Medulla oblongata (tissue), 1 donor: ENCODE results near the gene CETN2.
A peak's percentile ranks its signal among the peaks of the same experiment; 100 is the strongest.
"Not testable (repeated sequence)": the region's sequence is repeated elsewhere in the genome, so short reads cannot be mapped to it uniquely, and the experiment has no call there.

ENCODE experiments used
- DNase-seq: peaks from one replicate; pipeline ENCODE4 v3.0.0-alpha.2; 2015; ENCODE audit errors: extremely low spot score

CETN2 gene

GRCh38 chrX:152830312-152831305 is at the start of gene CETN2, which contains the start of gene NSDHL:
CETN2 (minus strand) TSS chrX:152830757; CDS start chrX:152830710, 47 bp downstream.
NSDHL (plus strand) TSS chrX:152831063; CDS start chrX:152846325, 15,262 bp downstream.
- peak; percentile 96 for DNase-seq

DNA sequence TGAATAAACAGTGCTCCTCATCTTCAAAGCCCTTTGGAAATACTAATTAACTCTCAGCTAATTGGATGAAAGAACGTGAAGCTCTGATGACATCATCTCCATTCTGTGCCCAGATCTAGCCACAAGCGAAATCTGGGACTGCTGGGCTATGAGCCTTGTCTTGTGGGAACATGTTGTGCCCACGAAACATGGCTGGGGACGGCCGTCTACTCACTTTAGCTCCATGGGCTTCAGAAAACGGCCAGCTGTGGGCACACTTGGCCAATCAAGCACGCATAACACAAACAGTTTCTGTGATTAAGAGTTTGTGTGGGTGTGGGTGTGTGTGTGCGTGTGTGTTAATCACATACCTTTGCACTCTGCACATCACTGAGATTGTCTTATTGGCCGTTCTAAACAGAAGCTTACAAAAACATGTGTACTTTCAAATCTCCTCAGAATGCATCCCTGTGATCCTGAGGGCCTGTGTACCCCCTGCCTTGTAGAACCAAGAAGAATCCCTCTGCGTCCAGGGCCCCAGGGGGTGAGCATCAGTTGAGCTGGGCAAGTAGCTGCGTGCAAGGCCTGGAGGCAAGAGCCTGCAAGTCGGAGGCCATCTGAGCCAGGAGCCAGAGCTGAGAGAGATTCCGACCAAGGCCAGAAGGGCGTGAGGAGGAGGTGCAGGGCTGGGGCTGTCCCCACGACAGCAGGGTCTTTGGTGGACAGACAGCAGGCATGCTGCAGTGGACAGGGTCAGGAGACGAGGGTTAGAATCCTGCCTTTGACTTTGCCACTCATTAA is 48.6 kb upstream of the CETN2 start:
- peak; percentile 2 for DNase-seq

GRCh38 chrX:152876931-152877840 is 46.6 kb upstream of the CETN2 start:
- DNase-seq: no peak

- no peak for DNase-seq
These were observed 42.8 kb upstream of the CETN2 start for GRCh38 chrX:152873361-152873760.

- DNase-seq: no peak
These were observed 42.0 kb upstream of the CETN2 start for GRCh38 chrX:152872522-152872921.

GRCh38 chrX:152871260-152871659 is 40.7 kb upstream of the CETN2 start:
- no peak for DNase-seq

- no peak for DNase-seq
These were observed 39.4 kb upstream of the CETN2 start for GRCh38 chrX:152869972-152870371.

DNA sequence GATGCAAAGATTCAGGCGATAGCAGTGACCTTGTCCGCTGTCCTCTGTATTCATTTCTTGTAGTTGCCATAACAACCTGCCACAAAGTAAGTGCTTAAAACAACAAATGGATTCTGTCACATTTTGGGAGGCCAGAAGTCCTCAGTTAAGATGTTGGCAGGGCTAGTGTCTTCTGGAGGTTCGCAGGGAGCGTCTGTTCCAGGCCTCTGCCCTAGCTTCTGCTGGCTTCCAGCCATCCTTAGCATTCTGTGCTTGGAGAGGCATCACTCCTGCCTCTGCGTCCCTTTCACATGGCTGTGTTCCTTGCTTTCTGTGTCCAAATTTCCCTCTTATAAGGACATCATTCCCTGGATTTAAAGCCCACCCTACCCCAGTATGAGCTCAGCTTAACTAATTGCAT is 35.8 kb upstream of the CETN2 start:
- DNase-seq: no peak

GRCh38 chrX:152865232-152865920 is 34.8 kb upstream of the CETN2 start:
- no peak for DNase-seq

GRCh38 chrX:152861826-152862225 is 31.3 kb upstream of the CETN2 start:
- no peak for DNase-seq

GRCh38 chrX:152861116-152861515 is 30.6 kb upstream of the CETN2 start:
- no peak for DNase-seq

DNA sequence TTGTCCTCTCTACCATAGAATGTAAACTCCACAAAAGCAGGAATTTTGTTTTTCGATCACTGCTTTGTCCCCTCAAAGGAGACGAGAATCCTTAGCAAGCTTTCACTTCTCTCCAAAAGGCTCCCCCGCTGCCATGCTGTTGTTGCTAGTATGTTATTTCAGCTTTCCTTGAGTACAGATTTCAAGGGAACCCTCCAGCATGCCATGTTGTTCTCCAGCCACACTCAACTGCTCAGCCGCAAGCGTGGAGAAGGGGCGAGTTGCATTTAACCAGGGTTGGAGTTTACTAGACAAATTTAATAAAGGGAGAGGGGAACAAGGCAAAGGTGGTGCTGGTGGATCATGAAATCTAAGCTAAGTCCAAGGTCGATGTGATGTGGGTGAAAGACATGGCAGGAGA is 23.4 kb upstream of the CETN2 start:
- DNase-seq: no peak

DNA sequence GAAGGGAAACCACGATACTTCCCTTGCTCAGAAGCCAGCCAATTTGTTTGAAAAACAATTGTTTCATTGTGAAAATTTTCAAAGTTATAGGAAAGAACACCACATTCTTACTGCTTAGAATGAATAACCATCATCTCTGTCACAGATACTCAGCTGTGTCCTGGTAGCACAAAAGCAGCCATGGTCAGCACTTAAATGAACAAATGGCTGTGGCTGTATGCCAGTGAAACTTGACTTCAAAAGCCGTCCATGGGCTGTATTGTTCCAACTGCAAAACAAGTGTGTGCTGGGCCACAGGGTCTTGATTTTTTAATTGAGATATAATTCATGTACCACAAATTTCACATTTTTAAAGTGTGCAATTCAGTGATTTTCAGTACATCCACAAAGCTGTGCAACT is 19.9 kb upstream of the CETN2 start:
- DNase-seq: peak; percentile 49

DNA sequence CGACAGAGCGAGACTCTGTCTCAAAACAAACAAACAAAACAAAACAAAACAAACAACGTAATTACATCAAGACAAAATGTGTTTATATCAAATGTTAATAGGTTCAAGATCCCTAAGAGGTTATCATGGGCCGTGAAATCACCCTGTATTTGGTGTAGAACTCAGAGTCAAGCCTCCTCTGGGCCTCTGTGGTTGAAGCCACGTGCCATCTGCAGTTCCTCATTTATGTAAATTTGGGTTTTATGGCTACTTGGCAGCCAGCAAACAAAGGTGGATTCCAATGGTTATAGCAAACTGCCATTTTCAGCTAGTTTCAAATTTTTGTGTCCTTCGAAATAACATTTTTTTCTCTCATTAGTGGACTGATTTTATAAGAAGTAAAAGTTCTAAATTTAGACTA is 16.7 kb upstream of the CETN2 start:
- no peak for DNase-seq

DNA sequence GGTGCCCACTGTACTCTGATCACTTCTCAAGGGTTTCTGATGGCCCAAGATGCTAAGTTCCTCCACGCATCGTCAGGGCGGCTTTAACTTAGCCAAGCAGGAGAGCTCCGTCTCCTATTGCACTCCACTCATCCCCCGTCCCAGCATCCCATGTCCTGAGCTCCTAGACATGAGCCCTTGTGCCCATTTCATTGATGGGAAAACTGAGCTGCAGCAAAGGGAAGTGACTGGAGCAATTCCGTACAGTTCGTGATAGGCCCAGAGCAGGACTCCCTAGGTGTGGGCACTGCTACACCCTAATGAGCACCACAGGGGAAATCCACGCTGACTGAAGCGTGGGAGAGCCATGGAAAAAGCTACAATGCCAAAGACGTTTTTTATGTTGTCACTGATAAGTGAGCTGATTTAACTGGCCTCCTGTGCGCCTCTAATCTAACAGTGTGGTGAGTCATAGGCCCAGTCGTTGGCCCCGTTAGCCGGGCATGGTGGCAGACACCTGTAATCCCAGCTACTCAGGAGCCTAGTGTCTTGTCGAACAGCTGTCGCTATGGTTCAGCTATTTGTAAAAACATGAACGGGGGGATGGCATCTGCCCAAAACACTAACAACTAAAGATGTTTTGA is 15.2 kb upstream of the CETN2 start:
- no peak for DNase-seq

- no peak for DNase-seq
These were observed 13.7 kb upstream of the CETN2 start for GRCh38 chrX:152844256-152844655.

GRCh38 chrX:152843852-152844251 is 13.3 kb upstream of the CETN2 start:
- no peak for DNase-seq

- DNase-seq: no peak
These were observed 12.3 kb upstream of the CETN2 start for GRCh38 chrX:152842772-152843338.

DNA sequence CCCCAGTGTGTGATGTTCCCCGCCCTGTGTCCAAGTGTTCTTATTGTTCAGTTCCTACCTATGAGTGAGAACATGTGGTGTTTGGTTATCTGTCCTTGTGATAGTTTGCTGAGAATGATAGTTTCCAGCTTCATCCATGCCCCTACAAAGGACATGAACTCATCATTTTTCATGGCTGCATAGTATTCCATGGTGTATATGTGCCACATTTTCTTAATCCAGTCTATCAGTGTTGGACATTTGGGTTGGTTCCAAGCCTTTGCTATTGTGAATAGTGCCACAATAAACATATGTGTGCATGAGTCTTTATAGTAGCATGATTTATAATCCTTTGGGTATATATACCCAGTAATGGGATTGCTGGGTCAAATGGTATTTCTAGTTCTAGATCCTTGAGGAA is 4.9 kb upstream of the CETN2 start:
- not testable (repeated sequence) for DNase-seq

- DNase-seq: no peak
These were observed 2.8 kb upstream of the CETN2 start for GRCh38 chrX:152833378-152833777.
